HG03064 (cell line): ENCODE measurements around the gene TUBA1A.
"Not testable (repeated sequence)": the region's sequence is repeated elsewhere in the genome, so short reads cannot be mapped to it uniquely, and the experiment has no call there.

Source experiments
- ATAC-seq: cut with Tn5 transposase; IDR thresholded peaks from one replicate; pipeline ENCODE4 v1.9.1; 2021; ENCODE audit warnings: low read depth; ENCODE audit not compliant: unreplicated experiment

Gene TUBA1A

DNA sequence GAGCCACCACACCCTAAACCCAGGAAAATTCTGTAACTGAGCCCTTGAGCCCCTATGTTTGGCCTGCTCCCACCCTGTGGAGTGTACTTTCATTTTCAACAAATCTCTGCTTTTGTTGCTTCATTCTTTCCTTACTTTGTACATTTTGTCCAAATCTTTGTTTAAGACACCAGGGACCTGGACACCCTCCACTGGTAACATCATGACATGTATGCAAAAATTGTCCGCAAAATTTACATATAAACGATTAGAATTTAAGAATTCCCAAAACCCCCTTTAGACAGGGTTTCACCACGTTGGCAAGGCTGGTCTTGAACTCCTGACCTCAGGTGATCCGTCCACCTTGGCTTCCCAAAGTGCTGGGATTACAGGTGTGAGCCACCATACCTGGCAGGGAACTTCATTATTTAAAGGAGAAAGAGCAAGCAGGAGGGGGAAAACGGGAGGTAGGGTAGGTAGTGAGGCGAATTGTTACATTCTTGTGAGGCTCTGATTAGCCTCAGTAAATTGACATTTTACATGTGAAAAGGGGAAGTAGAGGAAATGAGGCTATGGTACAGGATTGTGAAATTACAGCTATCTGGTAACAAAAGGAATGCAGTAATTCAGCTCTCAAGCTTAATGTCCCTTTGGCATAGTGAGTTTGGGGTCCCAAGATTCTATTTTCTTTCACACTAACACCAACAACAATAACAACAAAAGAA lies 27.6 kb downstream of the TUBA1A start:
- ATAC-seq: no peak

DNA sequence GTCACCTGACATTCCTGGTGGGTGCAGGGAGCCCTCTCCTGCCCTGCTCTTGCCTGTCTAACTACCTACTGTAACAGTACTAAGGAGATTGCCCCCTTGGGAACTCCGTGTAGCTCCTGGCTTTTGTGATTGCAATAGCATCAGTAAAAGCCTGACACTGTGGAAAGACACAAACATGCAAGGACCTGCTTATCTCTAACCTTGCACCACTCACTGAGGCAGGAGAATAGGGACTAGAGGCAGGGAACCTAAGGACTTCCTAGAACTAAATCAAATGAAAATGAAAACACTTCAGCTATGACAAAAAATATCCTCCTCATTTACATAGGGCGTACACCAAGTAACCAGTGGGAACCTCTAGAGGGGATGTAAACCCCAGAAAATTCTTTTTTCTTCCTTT lies 28.5 kb downstream of the TUBA1A start:
- no peak for ATAC-seq

DNA sequence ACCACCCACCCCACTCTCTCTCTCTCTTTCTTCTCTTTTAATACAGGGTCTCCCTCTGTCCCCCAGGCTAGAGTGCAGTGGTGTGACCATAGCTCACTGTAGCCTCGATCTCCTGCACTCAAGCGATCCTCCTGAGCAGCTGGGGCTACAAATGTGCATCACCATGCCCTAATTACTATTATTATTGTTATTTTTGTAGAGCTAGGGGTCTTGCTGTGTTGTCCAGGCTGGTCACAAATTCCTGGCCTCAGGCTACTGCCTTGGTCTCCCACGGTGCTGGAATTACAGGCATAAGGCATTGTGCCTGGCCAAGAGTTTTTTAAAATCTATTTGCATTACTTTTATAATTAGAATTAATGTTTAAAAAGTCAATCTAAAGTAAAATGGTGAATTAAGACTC lies 34.7 kb downstream of the TUBA1A start:
- no peak for ATAC-seq

DNA sequence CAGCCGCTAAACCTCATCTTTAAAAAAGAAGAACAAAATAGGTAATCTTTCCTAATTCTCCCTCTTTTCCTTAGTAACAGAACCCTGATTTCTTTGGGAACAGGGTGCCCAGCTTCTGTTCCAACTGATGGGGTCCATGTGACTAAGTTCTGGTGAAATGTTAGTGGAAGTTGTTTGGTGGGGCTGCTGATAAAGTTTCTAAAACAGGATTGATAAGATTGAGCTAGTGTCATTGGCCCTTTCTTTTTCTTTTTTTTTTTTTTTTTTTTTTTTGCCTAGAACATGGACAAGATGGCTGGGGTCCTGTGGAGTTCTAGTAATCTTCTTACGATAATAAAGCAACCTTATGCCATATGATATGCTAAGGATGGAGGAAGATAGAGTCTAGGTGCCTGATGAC lies 41.5 kb downstream of the TUBA1A start:
- no peak for ATAC-seq

DNA sequence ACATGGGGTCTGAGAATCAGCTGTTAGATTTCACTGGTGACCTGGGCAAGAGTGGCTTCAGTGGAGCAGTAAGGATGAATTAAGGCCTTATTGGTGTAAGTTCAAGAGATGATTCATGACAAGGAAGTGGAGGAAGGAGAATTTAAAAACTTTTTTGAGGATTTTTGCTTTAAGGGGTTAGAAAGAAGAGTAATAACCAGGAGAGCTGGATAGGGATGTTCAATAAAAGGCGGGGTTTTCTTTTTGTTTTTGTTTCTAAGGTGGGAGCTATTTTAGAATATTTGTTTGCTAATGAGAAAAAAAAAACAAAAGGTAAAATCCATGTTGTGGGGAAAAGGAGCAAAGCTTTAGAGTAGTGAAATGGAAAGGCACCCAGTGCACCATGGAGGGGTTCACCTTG lies 42.5 kb downstream of the TUBA1A start:
- no peak for ATAC-seq

DNA sequence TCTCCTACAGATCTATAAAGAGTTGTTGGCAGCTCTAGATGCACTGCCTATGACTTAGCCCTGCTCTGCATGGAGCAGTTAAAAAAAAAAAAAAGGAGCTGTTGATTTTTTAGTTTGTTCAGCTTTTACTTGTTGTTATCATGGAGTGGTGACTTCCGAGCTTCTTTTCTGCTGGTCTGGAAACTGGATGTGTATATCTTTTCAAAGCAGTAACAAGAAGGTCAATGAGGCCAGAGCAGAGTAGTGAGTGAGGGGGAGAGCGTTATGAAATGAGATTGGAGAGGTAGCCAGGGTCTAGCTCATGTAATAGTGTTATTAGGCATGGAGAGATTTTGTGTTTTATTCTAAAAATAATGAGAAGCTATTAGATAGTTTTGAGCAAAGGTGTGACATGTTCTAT lies 44.5 kb downstream of the TUBA1A start:
- ATAC-seq: no peak

DNA sequence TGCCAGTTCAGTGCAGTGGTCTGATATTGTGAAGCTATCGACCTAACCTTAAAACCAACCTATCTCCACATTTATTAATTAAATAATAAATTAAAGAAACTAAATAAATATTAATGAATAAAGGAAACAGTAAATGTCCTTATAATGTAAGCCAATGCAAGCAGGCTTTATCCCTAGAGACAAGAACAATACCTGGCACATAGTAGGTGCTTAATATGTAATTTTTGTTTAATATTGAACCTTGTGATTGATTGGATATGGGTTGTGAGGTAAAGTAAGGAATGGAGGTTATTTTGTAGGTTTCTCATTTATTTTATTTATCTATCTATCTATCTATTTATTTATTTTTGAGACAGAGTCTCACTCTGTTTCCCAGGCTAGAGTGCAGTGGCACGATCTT lies 49.9 kb downstream of the TUBA1A start:
- no peak for ATAC-seq

DNA sequence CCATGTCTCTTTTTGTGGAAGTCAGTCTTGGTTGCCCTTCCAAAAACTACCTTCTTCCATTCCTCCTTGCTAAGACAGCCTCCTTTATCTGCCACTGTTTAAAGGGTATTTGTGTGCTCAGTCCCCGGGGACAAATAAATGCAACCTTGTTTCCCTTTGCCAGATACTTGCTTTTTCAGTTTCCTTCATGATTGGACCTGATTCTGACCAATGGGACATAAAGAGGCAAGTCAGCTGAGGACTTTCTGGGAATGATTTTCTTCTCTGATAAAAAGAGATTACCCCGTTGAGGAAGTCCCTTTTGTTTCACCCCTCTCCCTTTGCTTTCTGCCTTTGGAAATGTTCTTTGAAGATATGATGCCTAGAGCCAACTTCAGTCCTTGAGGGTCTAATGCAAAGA lies 50.3 kb downstream of the TUBA1A start:
- ATAC-seq: no peak

DNA sequence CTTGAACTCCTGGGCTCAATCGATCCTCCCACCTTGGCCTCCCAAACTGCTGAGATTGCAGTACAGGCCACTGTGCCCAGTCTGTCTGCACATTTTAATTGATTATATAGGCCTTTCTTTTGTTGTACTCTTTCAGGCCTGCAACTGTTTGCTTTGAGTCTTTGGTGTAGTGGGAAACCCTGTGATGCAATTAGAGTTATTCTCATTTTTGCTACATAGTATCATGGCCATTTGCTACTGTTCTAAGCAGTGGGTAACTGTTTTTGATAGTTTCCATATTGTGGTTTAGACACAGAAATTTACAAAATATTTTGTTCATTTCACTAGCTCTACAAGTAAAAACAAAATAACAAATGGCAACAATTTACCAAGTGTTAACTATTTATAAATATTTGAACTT lies 51.4 kb downstream of the TUBA1A start:
- ATAC-seq: no peak

DNA sequence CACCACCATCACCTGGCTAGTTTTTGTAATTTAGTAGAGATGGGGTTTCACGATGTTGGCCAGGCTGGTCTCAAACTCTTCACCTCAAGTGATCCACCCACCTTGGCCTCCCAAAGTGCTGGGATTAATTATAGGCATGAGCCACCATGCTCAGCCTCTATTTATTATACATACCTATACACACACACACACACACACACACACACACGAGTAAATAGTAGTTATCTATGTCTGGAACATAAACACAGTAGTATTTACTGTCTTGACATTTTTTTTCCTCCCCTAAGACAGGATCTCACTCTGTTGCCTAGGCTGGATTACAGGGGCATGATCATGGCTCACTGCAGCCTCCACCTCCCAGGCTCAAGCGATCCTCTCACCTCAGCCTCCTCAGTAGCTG lies 51.9 kb downstream of the TUBA1A start:
- not testable (repeated sequence) for ATAC-seq
